Measurements from ENCODE around the gene P4HA2. TPM values are rescaled to one million over a fixed set of nuclear protein-coding genes. Genes with fewer than 3 reads are reported as not detected.

The P4HA2 gene
- total RNA-seq, 2 donors from 2014 or later, result 32.3 to 57.9 TPM

- intact Hi-C loops (cut with DNase I), result no loop called here
- no peak for TF ChIP-seq POLR2A (IDR thresholded peaks at IDR 0.05)
- TF ChIP-seq, protein P1, sequence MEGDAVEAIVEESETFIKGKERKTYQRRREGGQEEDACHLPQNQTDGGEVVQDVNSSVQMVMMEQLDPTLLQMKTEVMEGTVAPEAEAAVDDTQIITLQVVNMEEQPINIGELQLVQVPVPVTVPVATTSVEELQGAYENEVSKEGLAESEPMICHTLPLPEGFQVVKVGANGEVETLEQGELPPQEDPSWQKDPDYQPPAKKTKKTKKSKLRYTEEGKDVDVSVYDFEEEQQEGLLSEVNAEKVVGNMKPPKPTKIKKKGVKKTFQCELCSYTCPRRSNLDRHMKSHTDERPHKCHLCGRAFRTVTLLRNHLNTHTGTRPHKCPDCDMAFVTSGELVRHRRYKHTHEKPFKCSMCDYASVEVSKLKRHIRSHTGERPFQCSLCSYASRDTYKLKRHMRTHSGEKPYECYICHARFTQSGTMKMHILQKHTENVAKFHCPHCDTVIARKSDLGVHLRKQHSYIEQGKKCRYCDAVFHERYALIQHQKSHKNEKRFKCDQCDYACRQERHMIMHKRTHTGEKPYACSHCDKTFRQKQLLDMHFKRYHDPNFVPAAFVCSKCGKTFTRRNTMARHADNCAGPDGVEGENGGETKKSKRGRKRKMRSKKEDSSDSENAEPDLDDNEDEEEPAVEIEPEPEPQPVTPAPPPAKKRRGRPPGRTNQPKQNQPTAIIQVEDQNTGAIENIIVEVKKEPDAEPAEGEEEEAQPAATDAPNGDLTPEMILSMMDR (IDR thresholded peaks at IDR 0.05), result no peak
- no peaks in the 10 kb centered on the region for H3K9me3 ChIP-seq
- no peak for ATAC-seq
- peaks cover 5% of the 10 kb centered on the region for H3K4me1 ChIP-seq
- H3K27me3 ChIP-seq, result no peaks in the 10 kb centered on the region
- DNase-seq, result no peak
- no peaks in the 10 kb centered on the region for H3K36me3 ChIP-seq (replicated peaks in 1 of 2; ENCODE audit: insufficient read depth in 1 of 2, low read depth in 2 of 2)
- 93 to 94% methylated on average over 2 of the region's 2 CpGs for WGBS, 2 donors
- H3K27ac ChIP-seq, result no peak overlapping the region
- no peak overlapping the region for H3K4me3 ChIP-seq
Observed at GRCh38 chr5:132183723-132184122, 43.9 kb downstream of the P4HA2 start.

DNA sequence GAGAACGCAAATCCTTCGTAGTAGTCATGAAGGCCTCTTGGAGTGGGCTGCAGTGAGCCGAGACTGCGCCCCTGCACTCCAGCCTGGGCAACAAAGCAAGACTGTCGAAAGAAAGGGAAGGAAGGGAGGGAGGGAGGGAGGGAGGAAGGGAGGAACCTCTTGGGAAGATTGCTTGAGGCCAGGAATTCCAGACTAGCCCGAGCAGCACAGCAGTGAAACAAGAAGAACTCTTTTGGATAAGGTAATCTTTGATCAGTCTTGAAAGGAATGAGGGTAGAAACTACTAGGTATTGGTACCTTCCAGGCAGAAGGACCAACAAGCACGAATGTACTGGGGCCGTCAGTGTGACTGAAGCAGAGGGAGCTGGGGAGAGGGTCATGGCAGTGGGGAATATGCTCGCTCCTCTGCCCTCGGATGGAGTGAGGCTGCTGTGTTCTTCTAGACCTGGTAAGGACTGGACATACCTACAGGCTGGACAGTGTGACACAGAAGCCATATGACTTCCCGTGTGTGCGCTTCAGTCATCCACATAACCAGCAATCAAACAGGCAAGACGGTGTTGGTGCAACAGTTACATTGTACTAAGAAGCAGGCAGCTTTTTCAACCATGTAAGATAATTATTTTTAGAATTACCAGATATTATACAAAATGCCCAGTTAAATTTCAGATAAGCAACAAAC, 45.2 kb downstream of the P4HA2 start:
- no peaks in the 10 kb centered on the region for H3K27me3 ChIP-seq
- H3K4me1 ChIP-seq, result peaks cover 5% of the 10 kb centered on the region
- no peaks in the 10 kb centered on the region for H3K36me3 ChIP-seq (replicated peaks in 1 of 2; ENCODE audit: insufficient read depth in 1 of 2, low read depth in 2 of 2)
- ATAC-seq (no peak), DNase-seq (no peak)
- 81 to 82% methylated on average over 13 of the region's 13 CpGs for WGBS, 2 donors
- no peak overlapping the region for H3K27ac ChIP-seq
- H3K4me3 ChIP-seq, result no peak overlapping the region
- TF ChIP-seq, protein P1 (IDR thresholded peaks at IDR 0.05), result no peak
- TF ChIP-seq POLR2A (IDR thresholded peaks at IDR 0.05), result no peak
- intact Hi-C loops (cut with DNase I), result no loop called here
- H3K9me3 ChIP-seq, result no peaks in the 10 kb centered on the region

GRCh38 chr5:132181011-132181629, 46.5 kb downstream of the P4HA2 start:
- ATAC-seq (peak; percentile 33), DNase-seq (peak in 2 of 4 donors; percentile 23 to 27)
- H3K9me3 ChIP-seq, result no peaks in the 10 kb centered on the region
- WGBS, 2 donors, result 66 to 68% methylated on average over 6 to 20 of the region's 20 CpGs
- H3K36me3 ChIP-seq (replicated peaks in 1 of 2; ENCODE audit: insufficient read depth in 1 of 2, low read depth in 2 of 2), result no peaks in the 10 kb centered on the region
- H3K27ac ChIP-seq, result no peak overlapping the region
- no peak overlapping the region for H3K4me3 ChIP-seq
- no peaks in the 10 kb centered on the region for H3K27me3 ChIP-seq
- peaks cover 5% of the 10 kb centered on the region for H3K4me1 ChIP-seq
- no peak for TF ChIP-seq POLR2A (IDR thresholded peaks at IDR 0.05)
- TF ChIP-seq, protein P1 (IDR thresholded peaks at IDR 0.05), result no peak
- intact Hi-C loops (cut with DNase I), result no loop called here

- no peaks in the 10 kb centered on the region for H3K9me3 ChIP-seq
- peaks cover 5% of the 10 kb centered on the region for H3K4me1 ChIP-seq
- intact Hi-C loops (cut with DNase I), result no loop called here
- DNase-seq (peak; percentile 33 to 37 (median 34)), ATAC-seq (peak; percentile 78)
- 15 to 19% methylated on average over 8 of the region's 8 CpGs for WGBS, 2 donors
- TF ChIP-seq POLR2A (IDR thresholded peaks at IDR 0.05), result no peak
- TF ChIP-seq, protein P1 (IDR thresholded peaks at IDR 0.05), result peak; percentile 50 to 84 (median 69)
- H3K4me3 ChIP-seq, result no peak overlapping the region
- no peaks in the 10 kb centered on the region for H3K36me3 ChIP-seq (replicated peaks in 1 of 2; ENCODE audit: insufficient read depth in 1 of 2, low read depth in 2 of 2)
- no peaks in the 10 kb centered on the region for H3K27me3 ChIP-seq
- H3K27ac ChIP-seq, result no peak overlapping the region
Observed at GRCh38 chr5:132180134-132180745, 47.4 kb downstream of the P4HA2 start.

All from body of pancreas (tissue), 4 donors.